Measurements from ENCODE around the gene FAU. TPM values are rescaled to one million over a fixed set of nuclear protein-coding genes. Genes with fewer than 3 reads are reported as not detected.

Gene FAU
- polyA plus RNA-seq, 2 of the 4 experiments (the other 2 are of a cell fraction), result 591 to 878 TPM

- Histone ChIP-seq H3K4me2 (peak overlapping the region; percentile 92), H3K9me3 (no peaks in the 10 kb centered on the region), H3K4me1 (peaks cover 34% of the 10 kb centered on the region; the same call in 2 of the 3 replicates), H3K27ac (peak overlapping the region; percentile 93), H3K4me3 (peak overlapping the region; percentile 86)
- FAIRE-seq, result no peak
- peak in 1 of 2 experiments; percentile 28 for DNase-seq (ENCODE audit: low read depth in 1 of 2, low spot score in 1 of 2)
- WGBS (ENCODE audit: missing lambda C conversion rate), result 45% methylated on average over 45 of the region's 68 CpGs
- ATAC-seq, result peak in 1 of 2 experiments; percentile 5; a peak in 3 of 6 replicates
- POLR2A ChIA-PET, result interaction anchor here (1.2 to 1.5 kb wide), 5 partner anchors 15 to 217 kb away, joined by 3 to 13 read pairs (median 3); partner anchors contain the start of genes DPF2, SNX15 and SYVN1
- CTCF ChIA-PET, result interaction anchor here (0.8 to 6.3 kb wide), 15 partner anchors 7 to 329 kb away, joined by 3 to 75 read pairs (median 4); partner anchors contain the start of gene TM7SF2
- no peak for TF ChIP-seq HDAC2 (IDR thresholded peaks at IDR 0.05)
- TF ChIP-seq MAX (IDR thresholded peaks at IDR 0.05), result peak; percentile 77
- TF ChIP-seq RFX5 (IDR thresholded peaks at IDR 0.05), result no peak
- no peak for TF ChIP-seq HOXA7 (CRISPR knock-in tag; IDR thresholded peaks at IDR 0.05)
- no peak for TF ChIP-seq CHD4 (IDR thresholded peaks at IDR 0.05; ENCODE audit: borderline replicate concordance)
- no peak for TF ChIP-seq RNF2 (IDR thresholded peaks at IDR 0.05; ENCODE audit: borderline replicate concordance, low read depth)
- TF ChIP-seq JUN (IDR thresholded peaks at IDR 0.05), result no peak
- no peak for TF ChIP-seq TP53 (CRISPR knock-in tag; IDR thresholded peaks at IDR 0.05)
- TF ChIP-seq CHD2 (IDR thresholded peaks at IDR 0.05; ENCODE audit: low read length, partially characterized antibody), result no peak
- TF ChIP-seq, protein P1, sequence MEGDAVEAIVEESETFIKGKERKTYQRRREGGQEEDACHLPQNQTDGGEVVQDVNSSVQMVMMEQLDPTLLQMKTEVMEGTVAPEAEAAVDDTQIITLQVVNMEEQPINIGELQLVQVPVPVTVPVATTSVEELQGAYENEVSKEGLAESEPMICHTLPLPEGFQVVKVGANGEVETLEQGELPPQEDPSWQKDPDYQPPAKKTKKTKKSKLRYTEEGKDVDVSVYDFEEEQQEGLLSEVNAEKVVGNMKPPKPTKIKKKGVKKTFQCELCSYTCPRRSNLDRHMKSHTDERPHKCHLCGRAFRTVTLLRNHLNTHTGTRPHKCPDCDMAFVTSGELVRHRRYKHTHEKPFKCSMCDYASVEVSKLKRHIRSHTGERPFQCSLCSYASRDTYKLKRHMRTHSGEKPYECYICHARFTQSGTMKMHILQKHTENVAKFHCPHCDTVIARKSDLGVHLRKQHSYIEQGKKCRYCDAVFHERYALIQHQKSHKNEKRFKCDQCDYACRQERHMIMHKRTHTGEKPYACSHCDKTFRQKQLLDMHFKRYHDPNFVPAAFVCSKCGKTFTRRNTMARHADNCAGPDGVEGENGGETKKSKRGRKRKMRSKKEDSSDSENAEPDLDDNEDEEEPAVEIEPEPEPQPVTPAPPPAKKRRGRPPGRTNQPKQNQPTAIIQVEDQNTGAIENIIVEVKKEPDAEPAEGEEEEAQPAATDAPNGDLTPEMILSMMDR (IDR thresholded peaks at IDR 0.05), result no peak
- TF ChIP-seq KDM1A (IDR thresholded peaks at IDR 0.05; ENCODE audit: low read depth), result no peak
- peak; percentile 32 for TF ChIP-seq POLR2A (IDR thresholded peaks at IDR 0.05; ENCODE audit: low read length)
- TF ChIP-seq, protein P2, sequence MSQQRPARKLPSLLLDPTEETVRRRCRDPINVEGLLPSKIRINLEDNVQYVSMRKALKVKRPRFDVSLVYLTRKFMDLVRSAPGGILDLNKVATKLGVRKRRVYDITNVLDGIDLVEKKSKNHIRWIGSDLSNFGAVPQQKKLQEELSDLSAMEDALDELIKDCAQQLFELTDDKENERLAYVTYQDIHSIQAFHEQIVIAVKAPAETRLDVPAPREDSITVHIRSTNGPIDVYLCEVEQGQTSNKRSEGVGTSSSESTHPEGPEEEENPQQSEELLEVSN (IDR thresholded peaks at IDR 0.05; ENCODE audit: borderline replicate concordance, low read depth), result peak; percentile 61; the same call in 1 of the 2 replicates
These were observed 5.3 kb downstream of the FAU start for GRCh38 chr11:65116370-65117205.

GRCh38 chr11:65115361-65116082 is 6.4 kb downstream of the FAU start:
- Histone ChIP-seq H3K4me1 (peaks cover 37% of the 10 kb centered on the region; the same call in 2 of the 3 replicates), H3K4me2 (peak overlapping the region; percentile 92), H3K9me3 (no peaks in the 10 kb centered on the region), H3K27ac (no peak overlapping the region), H3K4me3 (no peak overlapping the region)
- WGBS (ENCODE audit: missing lambda C conversion rate), result 91% methylated on average over 12 of the region's 21 CpGs
- ATAC-seq (no peak), FAIRE-seq (no peak), DNase-seq (ENCODE audit: low read depth in 1 of 2, low spot score in 1 of 2) (no peak)
- ChIA-PET CTCF (interaction anchor here (0.8 kb wide), 1 partner anchor 328 kb away, joined by 3 read pairs; no protein-coding TSS in a partner anchor), POLR2A (interaction anchor here (0.6 kb wide), 1 partner anchor 144 kb away, joined by 4 read pairs; no protein-coding TSS in a partner anchor)
- TF ChIP-seq MAX (IDR thresholded peaks at IDR 0.05), result 0 out of 2 replicates have a peak, but pooled peaks have one; percentile 12
- TF ChIP-seq HOXB5 (CRISPR knock-in tag; IDR thresholded peaks at IDR 0.05), result no peak
- TF ChIP-seq, protein P3, sequence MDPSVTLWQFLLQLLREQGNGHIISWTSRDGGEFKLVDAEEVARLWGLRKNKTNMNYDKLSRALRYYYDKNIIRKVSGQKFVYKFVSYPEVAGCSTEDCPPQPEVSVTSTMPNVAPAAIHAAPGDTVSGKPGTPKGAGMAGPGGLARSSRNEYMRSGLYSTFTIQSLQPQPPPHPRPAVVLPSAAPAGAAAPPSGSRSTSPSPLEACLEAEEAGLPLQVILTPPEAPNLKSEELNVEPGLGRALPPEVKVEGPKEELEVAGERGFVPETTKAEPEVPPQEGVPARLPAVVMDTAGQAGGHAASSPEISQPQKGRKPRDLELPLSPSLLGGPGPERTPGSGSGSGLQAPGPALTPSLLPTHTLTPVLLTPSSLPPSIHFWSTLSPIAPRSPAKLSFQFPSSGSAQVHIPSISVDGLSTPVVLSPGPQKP (IDR thresholded peaks at IDR 0.05; ENCODE audit: low read depth, low read length), result no peak
- no peak for TF ChIP-seq BHLHE40 (IDR thresholded peaks at IDR 0.05; ENCODE audit: low read depth, low read length)
- TF ChIP-seq CBX8 (IDR thresholded peaks at IDR 0.05), result no peak
- TF ChIP-seq BCL3 (IDR thresholded peaks at IDR 0.05), result 0 out of 3 replicates have a peak, but pooled peaks have one; percentile 10
- TF ChIP-seq JUN (IDR thresholded peaks at IDR 0.05), result no peak
- TF ChIP-seq MYC (IDR thresholded peaks at IDR 0.05; ENCODE audit: borderline replicate concordance, low read length), result no peak
- TF ChIP-seq, protein P4, sequence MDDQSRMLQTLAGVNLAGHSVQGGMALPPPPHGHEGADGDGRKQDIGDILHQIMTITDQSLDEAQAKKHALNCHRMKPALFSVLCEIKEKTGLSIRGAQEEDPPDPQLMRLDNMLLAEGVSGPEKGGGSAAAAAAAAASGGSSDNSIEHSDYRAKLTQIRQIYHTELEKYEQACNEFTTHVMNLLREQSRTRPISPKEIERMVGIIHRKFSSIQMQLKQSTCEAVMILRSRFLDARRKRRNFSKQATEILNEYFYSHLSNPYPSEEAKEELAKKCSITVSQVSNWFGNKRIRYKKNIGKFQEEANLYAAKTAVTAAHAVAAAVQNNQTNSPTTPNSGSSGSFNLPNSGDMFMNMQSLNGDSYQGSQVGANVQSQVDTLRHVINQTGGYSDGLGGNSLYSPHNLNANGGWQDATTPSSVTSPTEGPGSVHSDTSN (IDR thresholded peaks at IDR 0.05), result no peak
- TF ChIP-seq HEYL (CRISPR knock-in tag; IDR thresholded peaks at IDR 0.05), result no peak
- TF ChIP-seq HMGXB4 (CRISPR knock-in tag; IDR thresholded peaks at IDR 0.05; ENCODE audit: borderline replicate concordance), result no peak
- no peak for TF ChIP-seq MAZ (IDR thresholded peaks at IDR 0.05; ENCODE audit: borderline replicate concordance, low read depth, low read length)
- peak; percentile 23; the same call in 1 of the 2 replicates for TF ChIP-seq POLR2A (IDR thresholded peaks at IDR 0.05; ENCODE audit: low read length)

All from A549 (cell line).